Measurements from ENCODE around the gene TULP1.
A peak's percentile ranks its signal among the peaks of the same experiment; 100 is the strongest.

Gene TULP1

DNA sequence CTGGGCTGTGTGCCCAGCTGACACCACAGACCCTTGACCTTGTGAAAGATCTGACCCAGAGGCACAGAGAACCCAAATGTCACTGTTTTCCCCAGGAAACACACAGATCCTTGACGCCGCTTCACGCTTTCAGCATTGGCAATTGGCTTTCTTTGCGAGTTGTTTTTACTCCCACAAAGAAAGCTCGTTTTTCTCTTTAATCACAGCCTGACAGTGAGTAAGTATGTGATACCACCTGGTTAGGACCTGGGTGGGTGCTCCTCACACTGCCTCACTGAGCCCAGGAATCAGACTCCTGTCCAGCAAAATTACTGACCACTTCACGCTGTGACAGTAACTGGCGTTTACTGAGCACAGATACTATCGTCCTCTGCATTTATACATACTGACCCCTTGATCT is 31.5 kb downstream of the TULP1 start:
- DNase-seq, result no peak

GRCh38 chr6:35480176-35480575 is 32.5 kb downstream of the TULP1 start:
- DNase-seq, result no peak

GRCh38 chr6:35478259-35478658 is 34.4 kb downstream of the TULP1 start:
- DNase-seq, result no peak

- DNase-seq, result no peak
Measured at GRCh38 chr6:35477551-35478179, 35.0 kb downstream of the TULP1 start.

GRCh38 chr6:35477028-35477427 is 35.7 kb downstream of the TULP1 start:
- DNase-seq, result no peak

- DNase-seq, result no peak
Measured at GRCh38 chr6:35476004-35476403, 36.7 kb downstream of the TULP1 start.

GRCh38 chr6:35475573-35475972 is 37.1 kb downstream of the TULP1 start:
- no peak for DNase-seq

- no peak for DNase-seq
Measured at GRCh38 chr6:35474942-35475570, 37.6 kb downstream of the TULP1 start.

GRCh38 chr6:35474131-35474941 is 38.4 kb downstream of the TULP1 start:
- DNase-seq, result no peak

- DNase-seq, result no peak
Measured at GRCh38 chr6:35473850-35474130, 38.9 kb downstream of the TULP1 start.

DNA sequence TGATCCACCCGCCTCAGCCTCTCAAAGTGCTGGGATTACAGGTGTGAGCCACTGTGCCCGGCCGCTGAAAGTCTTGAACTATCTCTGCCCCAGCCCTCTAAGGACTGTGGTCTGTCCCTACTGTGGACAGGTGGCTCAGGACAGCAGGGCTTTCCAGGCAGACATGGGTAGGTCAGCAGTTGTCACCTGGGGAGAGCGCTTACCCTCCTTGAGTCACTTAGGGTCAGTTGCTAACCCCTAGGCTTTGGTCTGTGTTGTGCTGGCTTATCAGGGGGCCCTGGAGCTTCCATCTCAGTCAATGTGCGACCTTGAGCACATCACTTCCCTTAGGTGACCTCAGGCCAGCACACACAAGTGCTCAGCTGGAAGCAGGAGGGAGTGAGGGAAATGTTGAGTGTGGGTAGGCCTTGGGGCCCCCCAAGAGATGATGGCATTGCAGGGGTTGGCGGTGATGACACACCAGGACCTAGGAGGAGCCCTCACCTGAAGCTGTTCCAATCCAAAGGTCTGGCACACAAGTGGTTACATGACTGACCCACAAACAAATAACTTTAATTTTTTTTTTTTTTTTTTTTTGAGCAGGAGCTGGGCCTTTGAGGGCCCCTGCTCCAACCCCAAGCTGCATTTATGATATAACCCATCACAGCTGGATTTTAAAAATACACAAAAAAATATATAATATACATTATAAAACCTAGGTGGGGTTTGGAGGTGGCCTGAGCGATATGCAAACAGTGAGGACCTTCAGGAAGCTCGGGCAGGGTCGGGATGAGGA is 39.4 kb downstream of the TULP1 start:
- no peak for DNase-seq

GRCh38 chr6:35471836-35472345 is 40.8 kb downstream of the TULP1 start:
- DNase-seq, result no peak

- no peak for DNase-seq
Measured at GRCh38 chr6:35470663-35471120, 42.0 kb downstream of the TULP1 start.

GRCh38 chr6:35469751-35470662 is 42.7 kb downstream of the TULP1 start:
- DNase-seq, result peak in 1 of 2 donors; percentile 45

GRCh38 chr6:35468980-35469750 is 43.5 kb downstream of the TULP1 start:
- no peak for DNase-seq

DNA sequence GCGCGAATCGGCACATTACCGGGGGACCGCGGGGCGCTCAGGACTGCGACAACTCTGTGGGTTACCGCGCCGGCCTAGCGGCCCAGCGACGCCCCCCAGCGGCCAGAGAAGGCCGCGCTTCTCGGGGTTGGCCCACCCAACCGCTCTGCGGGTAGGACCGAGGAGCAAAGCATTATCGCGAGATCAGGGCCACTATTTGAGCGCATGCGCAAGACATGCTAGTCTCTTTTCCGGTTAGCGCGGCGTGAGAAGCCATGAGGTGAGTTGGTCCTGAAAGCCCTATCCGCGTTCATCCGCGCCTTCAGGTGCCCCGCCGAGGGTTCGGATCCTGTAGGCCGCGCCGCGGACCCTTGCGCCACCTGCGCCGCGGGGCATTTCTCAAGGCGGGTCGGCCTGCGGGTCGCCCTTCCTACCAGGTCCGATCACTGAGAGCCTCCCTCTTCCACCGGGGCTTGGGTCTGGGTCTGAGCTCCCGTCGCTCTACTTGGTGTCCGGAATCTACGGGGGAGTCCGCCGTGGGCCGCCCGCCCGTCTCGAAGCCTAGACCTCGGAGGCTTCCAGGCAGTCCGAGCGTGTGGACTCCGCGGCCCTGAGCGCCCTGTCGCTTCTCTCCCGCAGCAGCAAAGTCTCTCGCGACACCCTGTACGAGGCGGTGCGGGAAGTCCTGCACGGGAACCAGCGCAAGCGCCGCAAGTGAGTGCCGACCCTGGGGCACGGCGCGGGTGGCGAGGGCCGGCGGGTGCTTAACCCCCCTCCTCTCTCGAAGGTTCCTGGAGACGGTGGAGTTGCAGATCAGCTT is 44.3 kb downstream of the TULP1 start, which contains the start of gene RPL10A:
Gene RPL10A, plus strand, starts transcription at position 221 of the 799 bp plus-strand sequence. Its CDS starts 34 bp downstream, at position 255.
- DNase-seq, result peak; percentile 98

GRCh38 chr6:35465646-35466045 is 47.0 kb downstream of the TULP1 start:
- DNase-seq, result no peak

- no peak for DNase-seq
Measured at GRCh38 chr6:35463292-35463691, 49.4 kb downstream of the TULP1 start.

- no peak for DNase-seq
Measured at GRCh38 chr6:35461270-35461669, 51.4 kb downstream of the TULP1 start.

DNA sequence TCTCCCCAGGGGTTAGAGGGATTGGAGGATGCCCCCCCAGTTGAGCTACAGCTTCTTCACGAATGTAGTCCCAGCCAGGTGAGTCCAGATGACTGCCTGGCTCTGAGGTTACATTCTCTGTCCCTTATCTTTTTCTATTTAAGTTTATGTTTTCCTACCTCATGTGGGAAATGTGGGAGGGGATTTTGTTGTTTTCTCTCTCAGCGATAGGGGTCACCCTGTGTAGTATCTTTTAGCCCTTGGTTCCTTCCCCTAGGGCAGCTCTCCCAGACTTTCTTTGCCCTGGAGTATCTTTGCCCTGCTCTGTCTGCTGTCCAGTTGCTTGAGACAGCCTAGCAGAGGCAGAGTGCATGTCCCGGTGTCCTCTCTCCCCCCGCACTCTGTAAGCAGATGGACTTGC is 54.8 kb downstream of the TULP1 start:
- no peak for DNase-seq

Measured in CD4-positive, alpha-beta T cell treated with Interleukin-4 for 1 hour (primary cell).